AG04449 (cell line): ENCODE results near the gene MAP3K20.
"Not testable (repeated sequence)": the region's sequence is repeated elsewhere in the genome, so short reads cannot be mapped to it uniquely, and the experiment has no call there.

Experiments
- CTCF ChIA-PET: fragments of 350-600 bp; formaldehyde crosslinking; extraction: SDS; loops from one replicate; lab custom pipeline; 2021; ENCODE audit warnings: antibody characterized with exemption; lab: Yijun Ruan, JAX
- POLR2A ChIA-PET: fragments of 400-600, 350-600 bp; formaldehyde crosslinking; extraction: SDS; loops from one replicate; lab custom pipeline; 2020; ENCODE audit warnings: antibody characterized with exemption, inconsistent platforms; lab: Yijun Ruan, JAX
- DNase-seq: peaks from one replicate; pipeline ENCODE4 v3.0.0-alpha.2; 2010; ENCODE audit warnings: low read depth, low spot score
- H3K4me3 ChIP-seq: 2 replicates; pipeline ENCODE4 v1.5.1; 2011; ENCODE audit warnings: low read depth, mild to moderate bottlenecking, control low read depth, low read length
- TF ChIP-seq, protein P1 (sequence below): IDR thresholded peaks from one replicate; pipeline ENCODE4 v1.5.1; 2011; ENCODE audit warnings: mild to moderate bottlenecking, moderate library complexity, low read length, control low read depth, inconsistent platforms; ENCODE audit not compliant: insufficient read depth; ENCODE audit errors: missing control alignments

MAP3K20 gene

DNA sequence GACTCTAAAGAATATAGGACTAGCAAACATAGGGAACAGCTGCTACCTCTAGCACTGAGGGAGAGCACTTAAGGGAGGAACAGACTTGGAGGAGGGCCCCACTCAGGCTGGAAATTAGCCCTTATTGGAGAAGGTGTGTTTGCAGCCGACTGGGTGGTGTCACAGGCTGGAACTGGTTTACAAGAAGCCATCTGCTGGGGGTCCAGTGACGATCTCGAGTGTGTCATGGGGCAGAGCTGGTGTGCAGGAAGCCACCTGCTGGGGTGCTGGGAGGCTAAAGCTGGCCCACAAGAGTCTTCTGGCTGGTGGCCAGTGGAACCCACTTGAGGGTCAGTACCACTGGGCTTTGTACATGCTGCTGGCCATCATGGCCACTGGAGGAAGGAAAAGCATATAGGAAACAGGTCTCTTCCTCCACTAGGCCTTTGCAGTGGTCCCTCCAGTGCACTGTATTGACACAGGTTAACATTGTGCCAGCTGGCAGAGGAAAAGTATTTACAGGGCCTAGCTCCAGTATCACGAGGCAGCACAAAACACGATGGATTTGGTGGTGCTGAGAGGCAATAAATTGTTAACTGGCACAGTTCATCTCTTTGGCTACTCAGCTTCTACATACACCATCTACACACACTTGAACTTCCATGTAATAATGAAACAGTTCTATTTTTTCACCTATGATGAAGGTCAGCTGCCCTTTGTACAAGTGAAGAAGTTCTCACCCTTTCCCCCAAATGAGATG lies 43.6 kb downstream of the MAP3K20 start:
- POLR2A ChIA-PET: interaction anchor here (0.6 to 0.7 kb wide), 2 partner anchors 13 to 426 kb away, joined by 3 read pairs; no protein-coding TSS in a partner anchor
- no peak overlapping the region for H3K4me3 ChIP-seq
- CTCF ChIA-PET: interaction anchor here (1.3 to 2.7 kb wide), 2 partner anchors 91 to 92 kb away, joined by 5 to 9 read pairs; no protein-coding TSS in a partner anchor
- TF ChIP-seq, protein P1, sequence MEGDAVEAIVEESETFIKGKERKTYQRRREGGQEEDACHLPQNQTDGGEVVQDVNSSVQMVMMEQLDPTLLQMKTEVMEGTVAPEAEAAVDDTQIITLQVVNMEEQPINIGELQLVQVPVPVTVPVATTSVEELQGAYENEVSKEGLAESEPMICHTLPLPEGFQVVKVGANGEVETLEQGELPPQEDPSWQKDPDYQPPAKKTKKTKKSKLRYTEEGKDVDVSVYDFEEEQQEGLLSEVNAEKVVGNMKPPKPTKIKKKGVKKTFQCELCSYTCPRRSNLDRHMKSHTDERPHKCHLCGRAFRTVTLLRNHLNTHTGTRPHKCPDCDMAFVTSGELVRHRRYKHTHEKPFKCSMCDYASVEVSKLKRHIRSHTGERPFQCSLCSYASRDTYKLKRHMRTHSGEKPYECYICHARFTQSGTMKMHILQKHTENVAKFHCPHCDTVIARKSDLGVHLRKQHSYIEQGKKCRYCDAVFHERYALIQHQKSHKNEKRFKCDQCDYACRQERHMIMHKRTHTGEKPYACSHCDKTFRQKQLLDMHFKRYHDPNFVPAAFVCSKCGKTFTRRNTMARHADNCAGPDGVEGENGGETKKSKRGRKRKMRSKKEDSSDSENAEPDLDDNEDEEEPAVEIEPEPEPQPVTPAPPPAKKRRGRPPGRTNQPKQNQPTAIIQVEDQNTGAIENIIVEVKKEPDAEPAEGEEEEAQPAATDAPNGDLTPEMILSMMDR: no peak
- DNase-seq: no peak

DNA sequence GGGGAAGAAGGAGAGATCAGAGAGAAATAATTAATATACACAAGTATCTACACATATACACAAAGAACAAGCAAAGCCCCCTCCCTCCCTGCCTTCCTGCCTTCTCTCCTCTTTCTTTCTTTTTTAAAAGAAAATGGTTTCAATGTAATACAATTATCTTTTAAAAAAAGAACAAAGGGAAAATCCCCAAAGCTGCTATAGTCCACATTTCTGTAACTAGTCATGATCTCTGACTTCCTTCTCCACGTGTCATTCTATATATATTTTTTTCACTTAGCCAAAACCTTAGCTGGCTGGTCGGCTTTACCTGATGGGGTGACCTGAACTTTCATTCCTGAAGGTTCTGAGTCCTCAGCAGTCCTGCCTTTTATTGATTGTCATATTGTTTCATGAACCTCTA lies 44.3 kb downstream of the MAP3K20 start:
- TF ChIP-seq, protein P1: no peak
- DNase-seq: no peak
- POLR2A ChIA-PET: interaction anchor here (1.4 kb wide), 1 partner anchor 32 kb away, joined by 3 read pairs; no protein-coding TSS in a partner anchor
- CTCF ChIA-PET: interaction anchor here (2.7 kb wide), 1 partner anchor 93 kb away, joined by 9 read pairs; no protein-coding TSS in a partner anchor
- no peak overlapping the region for H3K4me3 ChIP-seq

DNA sequence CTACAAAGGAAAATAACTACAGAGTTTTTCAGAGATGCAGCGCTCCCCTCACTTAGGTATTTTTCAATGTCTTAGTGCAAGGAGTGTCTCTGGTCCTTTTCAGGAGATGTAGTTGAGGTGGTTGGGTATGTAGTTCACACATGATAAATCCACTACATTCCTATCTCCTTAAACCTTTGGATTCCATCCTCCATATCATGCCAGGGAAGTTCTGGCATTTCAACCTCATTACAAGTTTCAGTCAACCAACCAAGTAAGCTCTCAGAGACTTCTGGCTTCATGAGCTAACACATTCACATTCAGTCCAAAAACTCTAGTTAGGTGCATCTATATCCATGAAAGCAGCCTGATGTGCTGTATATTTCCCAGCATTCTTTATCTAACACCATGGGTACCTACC lies 47.3 kb downstream of the MAP3K20 start:
- TF ChIP-seq, protein P1: no peak
- ChIA-PET POLR2A (interaction anchor here (0.9 to 1.4 kb wide), 2 partner anchors 11 to 68 kb away, joined by 3 to 5 read pairs; no protein-coding TSS in a partner anchor), CTCF (interaction anchor here (1.1 to 1.9 kb wide), 6 partner anchors 9 to 95 kb away, joined by 3 to 7 read pairs (median 3); no protein-coding TSS in a partner anchor)

DNA sequence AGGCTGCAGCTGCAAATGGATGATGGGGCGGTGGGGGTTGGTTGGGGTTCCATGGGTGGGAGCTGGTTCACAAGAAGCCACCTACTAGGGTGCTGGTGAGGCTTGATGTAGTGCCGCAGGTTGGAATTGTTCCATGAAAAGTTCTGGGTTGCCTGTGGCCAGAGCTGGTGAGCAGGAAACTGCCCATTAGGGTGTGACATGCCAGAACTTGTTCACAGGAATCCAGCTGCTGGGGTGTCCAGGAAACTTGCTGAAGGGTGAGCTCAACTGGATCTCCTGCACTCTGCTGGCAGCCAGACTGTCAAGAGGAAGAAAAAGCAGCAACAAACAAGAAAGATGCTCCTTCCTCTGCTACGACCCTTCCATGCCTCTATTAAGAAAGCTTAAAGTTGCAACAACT lies 48.8 kb downstream of the MAP3K20 start:
- ChIA-PET POLR2A (interaction anchor here (0.6 to 0.9 kb wide), 2 partner anchors 27 to 43 kb away, joined by 3 read pairs; no protein-coding TSS in a partner anchor), CTCF (interaction anchor here (1.2 to 1.7 kb wide), 8 partner anchors 9 to 97 kb away, joined by 3 to 7 read pairs (median 4); no protein-coding TSS in a partner anchor)
- DNase-seq: no peak
- TF ChIP-seq, protein P1: no peak
- no peak overlapping the region for H3K4me3 ChIP-seq

More for the DNA sequence above, 47.3 kb downstream of the MAP3K20 start:
- H3K4me3 ChIP-seq: no peak overlapping the region
- DNase-seq: peak; percentile 52

DNA sequence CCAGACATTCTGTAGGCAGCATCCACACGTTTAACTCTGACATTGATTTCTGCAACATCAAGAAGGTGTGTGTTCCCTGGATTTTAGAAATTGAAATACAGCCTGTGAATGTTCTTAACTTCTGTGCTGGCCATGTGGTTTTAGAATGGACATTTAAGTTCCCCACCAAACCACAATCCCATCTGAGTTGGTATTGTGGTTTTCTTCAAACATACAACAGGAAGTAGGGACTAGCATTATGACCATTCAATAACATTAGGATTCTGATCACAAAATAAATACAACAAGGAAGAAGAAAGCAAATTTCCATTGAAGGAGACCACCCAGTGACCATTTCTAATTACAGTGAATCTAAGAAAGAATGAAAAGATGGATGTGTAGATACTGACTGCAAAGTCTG lies 51.2 kb downstream of the MAP3K20 start:
- POLR2A ChIA-PET: no interaction called here

DNA sequence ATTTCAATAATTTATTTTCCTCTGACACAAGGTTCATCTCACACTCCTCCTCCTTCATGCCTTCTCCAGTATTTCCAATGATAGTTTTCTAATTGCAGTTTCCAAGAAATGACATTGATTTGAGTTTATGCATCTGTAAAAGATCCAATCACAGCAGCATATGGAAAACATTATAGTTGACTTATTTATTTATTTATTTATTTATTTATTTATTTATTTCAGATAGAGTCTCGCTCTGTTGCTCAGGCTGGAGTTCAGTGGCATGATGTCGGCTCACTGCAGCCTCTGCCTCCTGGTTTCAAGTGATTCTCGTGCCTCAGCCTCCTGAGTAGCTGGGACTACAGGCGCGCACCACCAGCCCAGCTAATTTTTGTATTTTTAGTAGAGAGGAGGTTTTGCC lies 52.5 kb downstream of the MAP3K20 start:
- DNase-seq, POLR2A ChIA-PET, H3K4me3 ChIP-seq: not testable (repeated sequence)
- CTCF ChIA-PET: interaction anchor here (1.0 kb wide), 1 partner anchor 9 kb away, joined by 7 read pairs; no protein-coding TSS in a partner anchor

More for the DNA sequence above, 51.2 kb downstream of the MAP3K20 start:
- DNase-seq: no peak
- TF ChIP-seq, protein P1: no peak
- no peak overlapping the region for H3K4me3 ChIP-seq
- CTCF ChIA-PET: no interaction called here
